CD4-positive, alpha-beta T cell treated with Interleukin-1 beta for 1 hour (primary cell): ENCODE measurements around the gene ADAM22.

Experiments used
- DNase-seq, 2 donors: peaks; one replicate each; pipeline ENCODE4 v3.0.0-alpha.2; 2020 to 2022

The ADAM22 gene

DNA sequence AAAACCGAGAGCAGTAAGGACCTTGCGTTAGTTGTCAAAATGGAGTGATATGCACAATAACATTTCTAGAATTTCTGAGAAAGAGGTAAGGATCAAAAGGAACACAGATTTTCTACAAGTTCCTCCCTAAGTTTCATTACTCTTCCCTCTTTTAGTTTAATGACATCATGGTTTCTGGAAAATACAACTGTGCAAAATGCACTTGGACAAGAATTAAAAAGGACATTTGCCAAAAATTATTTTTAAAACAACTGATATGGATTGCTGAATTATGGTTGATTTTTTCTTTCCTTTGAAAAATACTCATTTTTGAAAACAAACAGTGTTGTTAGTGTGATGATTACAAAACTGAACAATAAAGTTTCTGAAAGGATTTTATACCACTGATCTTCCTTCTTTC lies 233.7 kb downstream of the ADAM22 start:
- DNase-seq: no peak

DNA sequence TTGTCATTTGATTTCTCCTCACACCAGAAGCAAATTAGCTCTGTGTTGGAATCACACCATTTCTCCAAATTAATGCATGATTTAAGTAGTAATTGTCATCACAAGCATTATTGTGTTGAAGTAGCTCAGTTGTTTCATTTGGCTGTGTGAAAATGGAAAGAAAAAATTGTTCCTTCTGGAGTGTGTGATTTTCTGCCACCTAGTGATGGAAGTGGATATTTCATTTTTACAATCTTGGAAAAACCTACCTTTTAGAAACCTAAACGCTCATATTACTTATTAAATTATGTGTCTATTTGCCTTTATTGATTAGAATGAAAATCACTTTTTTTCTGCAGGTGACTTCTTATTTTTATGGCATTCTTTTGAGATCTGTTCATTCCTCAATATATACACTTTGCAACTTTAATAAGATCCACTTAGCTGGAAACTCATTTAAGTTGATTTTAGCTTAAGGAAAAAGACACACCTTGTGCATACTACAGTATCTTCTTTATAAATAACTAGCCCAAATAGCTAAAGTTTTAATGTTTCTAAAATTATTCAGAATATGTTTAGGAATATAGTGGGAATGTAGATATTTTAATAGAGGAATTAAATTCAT lies 235.8 kb downstream of the ADAM22 start:
- DNase-seq: peak in 1 of 2 donors; percentile 2

GRCh38 chr7:88172842-88173241 lies 238.8 kb downstream of the ADAM22 start:
- no peak for DNase-seq

DNA sequence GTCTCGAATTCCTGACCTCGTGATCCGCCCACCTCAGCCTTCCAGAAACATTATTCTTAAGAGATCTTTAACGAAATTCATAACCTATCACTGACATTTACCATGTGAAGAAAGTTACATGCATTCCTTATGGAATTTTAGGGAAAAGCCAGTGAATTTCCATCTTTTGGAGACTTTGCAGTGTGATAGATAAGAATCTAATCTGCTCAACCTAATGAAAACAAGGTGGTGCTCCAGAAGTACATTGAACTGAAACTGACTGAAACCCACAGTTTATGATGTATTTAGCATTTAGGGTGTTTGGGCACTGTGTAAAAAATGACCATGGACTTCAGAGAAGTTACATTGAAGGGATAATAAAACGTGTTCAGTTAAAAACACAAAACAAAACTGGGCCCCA lies 242.1 kb downstream of the ADAM22 start:
- DNase-seq: no peak

DNA sequence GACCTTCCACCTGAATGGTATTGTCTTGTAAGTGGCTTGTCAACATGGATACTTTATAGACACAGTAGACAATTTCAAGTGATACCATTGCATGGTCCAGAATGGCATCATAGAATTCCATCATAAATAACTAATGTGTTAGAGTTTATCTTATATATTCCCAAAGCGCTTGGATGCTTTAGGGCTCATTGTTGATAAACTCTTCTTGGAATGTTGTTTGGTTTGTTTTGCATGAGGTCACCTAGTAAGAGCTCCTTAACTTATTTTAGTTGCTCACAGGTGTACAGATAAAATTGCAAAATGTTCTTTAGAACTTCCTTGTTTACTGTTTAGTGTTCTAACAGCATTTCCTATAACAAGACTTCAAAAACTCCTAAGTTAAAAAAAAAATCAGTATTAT lies 249.0 kb downstream of the ADAM22 start:
- no peak for DNase-seq

- no peak for DNase-seq
Observed at GRCh38 chr7:88184848-88185304, 250.8 kb downstream of the ADAM22 start.

GRCh38 chr7:88185650-88186049 lies 251.6 kb downstream of the ADAM22 start:
- DNase-seq: no peak

DNA sequence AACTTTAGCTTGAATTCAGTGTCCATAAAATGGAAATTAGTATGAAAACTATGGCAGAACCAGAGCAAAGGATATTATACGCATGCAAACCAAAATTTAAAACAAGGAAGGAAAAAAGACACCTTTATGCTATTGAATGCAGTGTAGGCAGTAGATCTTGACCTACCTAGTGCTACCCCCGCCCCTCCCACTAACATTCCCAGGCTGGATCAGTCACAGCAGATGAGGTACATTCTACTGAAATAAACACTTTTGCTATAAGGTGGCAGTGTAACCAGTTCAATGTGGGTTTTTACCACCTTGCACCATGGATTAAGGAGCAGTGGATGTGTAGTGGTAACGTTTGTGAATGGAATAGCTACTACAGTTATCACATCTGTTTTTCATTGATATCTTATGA lies 257.9 kb downstream of the ADAM22 start:
- DNase-seq: no peak

- DNase-seq: no peak
Observed at GRCh38 chr7:88200261-88200660, 266.2 kb downstream of the ADAM22 start.

DNA sequence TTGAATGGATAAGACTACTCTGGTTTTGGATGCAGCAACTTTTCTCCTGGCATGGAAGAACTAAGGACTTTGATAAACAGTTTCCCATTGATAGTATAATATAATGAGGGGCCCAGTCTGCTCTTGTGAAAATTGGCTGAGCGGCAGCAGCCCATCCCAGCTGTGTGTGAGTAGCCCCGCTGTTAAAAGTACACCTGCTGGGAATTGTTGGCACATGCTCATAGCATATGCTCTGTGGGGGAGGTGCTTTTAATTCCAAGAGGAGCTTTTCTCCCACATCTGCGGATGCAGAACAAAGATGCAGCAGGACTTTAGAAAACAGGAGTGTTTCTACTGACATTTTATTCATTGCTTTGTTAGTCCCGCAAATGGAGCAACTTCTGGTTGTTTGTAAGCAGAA lies 266.7 kb downstream of the ADAM22 start:
- DNase-seq: no peak

DNA sequence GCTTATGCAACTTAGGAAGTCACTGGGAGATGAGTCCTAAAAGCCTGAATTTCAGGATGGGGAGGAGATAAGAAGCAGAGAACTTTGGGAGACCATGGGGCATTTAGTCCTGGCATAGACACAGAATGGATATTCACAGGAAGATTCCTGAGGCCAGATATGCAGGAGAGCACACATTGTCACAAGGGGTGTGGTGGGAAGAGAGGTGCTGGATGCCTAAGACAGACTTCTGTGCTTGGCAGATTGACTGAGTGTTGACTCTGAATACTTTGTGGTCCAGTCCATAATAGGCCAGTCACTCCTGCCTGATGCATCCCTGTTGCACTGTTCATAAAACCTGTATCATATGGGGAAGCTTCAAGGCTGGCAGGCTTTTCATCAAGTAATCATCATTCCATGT lies 267.3 kb downstream of the ADAM22 start:
- no peak for DNase-seq

GRCh38 chr7:88202278-88202677 lies 268.2 kb downstream of the ADAM22 start:
- no peak for DNase-seq

GRCh38 chr7:88202799-88203198 lies 268.7 kb downstream of the ADAM22 start:
- no peak for DNase-seq

DNA sequence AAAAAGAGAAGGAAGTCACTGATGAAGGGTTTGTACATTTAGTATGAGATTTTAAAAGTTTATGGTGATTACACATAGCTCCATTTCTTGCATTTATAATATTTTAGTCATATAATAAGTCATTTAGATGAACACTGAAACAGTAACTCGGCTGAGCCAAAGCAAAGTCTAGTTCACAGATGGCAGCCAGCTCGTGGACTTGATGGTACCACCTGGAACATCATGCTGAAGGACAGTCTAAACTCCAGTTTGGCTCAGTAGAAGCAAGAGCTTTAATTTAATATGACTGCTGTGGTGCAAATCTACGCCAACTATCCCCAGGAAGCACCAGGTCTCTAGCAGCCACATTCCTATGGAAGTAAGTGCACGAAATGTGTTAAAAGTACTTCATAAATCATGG lies 269.4 kb downstream of the ADAM22 start:
- DNase-seq: no peak

GRCh38 chr7:88204525-88205110 lies 270.6 kb downstream of the ADAM22 start:
- no peak for DNase-seq

GRCh38 chr7:88205179-88205578 lies 271.1 kb downstream of the ADAM22 start:
- no peak for DNase-seq

DNA sequence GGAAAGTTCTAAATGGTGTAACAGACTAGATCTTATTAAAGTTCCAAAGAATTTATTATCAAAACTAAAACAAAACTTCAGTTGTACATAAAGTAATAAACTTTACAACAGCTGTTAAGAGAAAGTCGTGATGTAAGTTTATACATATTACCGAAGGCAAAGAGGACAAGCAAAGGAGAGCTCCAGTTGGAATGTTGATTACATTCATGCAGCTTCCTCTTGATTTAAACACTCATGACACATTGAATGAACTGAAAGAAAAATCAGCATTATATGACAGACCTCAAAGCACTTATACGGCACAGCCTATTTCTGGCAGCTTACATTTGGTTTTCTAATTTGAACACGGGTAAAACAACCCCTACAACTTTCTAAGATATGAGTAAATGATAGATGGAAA lies 272.2 kb downstream of the ADAM22 start:
- no peak for DNase-seq

DNA sequence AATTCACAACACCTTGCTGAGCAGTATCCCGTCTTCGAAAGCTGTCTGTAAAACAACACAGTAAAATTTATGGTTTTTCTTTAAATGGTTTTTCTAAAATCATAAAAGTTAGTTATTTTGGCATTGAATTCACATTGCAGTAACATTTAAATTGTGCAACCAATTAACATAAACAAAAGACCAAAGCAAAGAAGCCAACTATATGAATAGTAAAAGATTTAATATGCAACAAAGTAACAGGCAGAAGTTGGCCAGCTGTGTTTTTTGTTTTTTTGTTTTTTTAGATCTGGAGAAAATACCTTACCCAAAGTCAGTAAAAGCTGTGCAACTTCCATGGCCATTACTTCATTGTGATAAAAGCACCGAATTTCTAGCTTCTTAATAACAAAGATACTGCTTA lies 274.5 kb downstream of the ADAM22 start:
- DNase-seq: no peak

DNA sequence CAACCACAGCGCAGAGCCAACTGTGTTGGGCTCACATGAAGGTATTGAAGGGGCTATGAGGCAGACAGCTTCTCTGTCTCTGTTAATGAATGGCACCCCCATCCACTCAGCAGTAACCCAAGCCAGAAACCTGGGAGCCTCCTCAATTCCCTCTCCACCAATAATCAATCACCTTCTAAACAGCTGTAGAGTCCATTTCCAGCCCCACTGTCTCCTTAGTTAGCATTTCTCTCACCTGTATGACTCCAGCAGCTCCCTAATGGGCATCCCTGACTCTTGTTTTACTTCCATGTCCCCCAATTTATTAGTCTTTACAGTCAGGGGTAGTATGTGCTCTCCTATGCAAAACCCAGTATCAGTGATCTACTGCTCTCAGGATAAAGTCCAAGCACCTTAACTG lies 278.9 kb downstream of the ADAM22 start:
- no peak for DNase-seq

GRCh38 chr7:88214456-88214855 lies 280.4 kb downstream of the ADAM22 start:
- no peak for DNase-seq

DNA sequence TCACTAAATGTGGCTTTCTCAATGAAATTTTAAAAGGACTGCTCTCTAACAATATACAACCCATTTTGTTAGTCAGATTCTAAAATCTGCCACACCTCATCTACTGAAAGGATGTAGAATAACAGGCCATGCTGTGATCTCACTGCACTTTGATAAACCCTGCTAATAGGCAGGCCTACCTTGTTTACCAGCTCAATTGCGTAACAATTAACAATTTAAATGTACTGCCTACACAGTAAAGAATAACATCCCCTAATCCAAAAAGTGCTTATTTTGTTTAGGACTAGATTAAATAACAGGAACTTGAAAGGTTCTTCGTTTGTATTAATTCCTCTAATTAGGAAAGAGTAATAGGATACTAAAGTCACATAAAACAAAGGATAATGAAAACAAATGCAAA lies 281.2 kb downstream of the ADAM22 start:
- DNase-seq: no peak

- no peak for DNase-seq
Observed at GRCh38 chr7:88216276-88216675, 282.2 kb downstream of the ADAM22 start.

GRCh38 chr7:88217675-88218428 lies 283.8 kb downstream of the ADAM22 start:
- peak in 1 of 2 donors; percentile 24 for DNase-seq

DNA sequence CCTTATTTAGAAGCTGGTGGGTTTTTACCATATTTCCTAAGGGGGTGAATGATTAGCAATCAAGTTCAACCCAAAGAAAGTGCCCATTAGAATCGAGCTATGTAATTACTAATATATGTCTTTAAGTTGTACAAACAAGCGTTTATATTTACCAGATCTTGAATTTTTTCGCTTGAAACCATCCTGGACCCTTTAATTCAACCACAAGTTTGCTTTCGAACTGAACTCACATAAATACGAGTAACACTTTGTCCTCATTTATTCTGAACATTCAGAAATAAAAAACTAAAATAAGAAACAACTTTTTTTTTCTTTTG lies 284.3 kb downstream of the ADAM22 start:
- DNase-seq: no peak
